GM12878 (cell line): ENCODE data around the gene RERE. TPM values are rescaled to one million over a fixed set of nuclear protein-coding genes. Genes with fewer than 3 reads are reported as not detected.

Experiments used
- ATAC-seq: fragments of 200-7000 bp; cut with Tn5 transposase; 3 replicates; pipeline ENCODE4 v1.9.1; 2020; ENCODE audit warnings: mild to moderate bottlenecking, moderate library complexity
- BruUV-seq: library from RNA; stranded (reverse); fragments of 400-500 nt; replicated peaks from 2 replicates; lab custom pipeline; 2021; lab: Mats Ljungman, UMichigan
- CTCF ChIA-PET: fragments of 300-600 bp; sonication (Branson Sonifier 250); formaldehyde crosslinking; extraction: SDS; loops from one replicate; lab custom pipeline; 2021; ENCODE audit warnings: inconsistent platforms; lab: Yijun Ruan, JAX
- POLR2A ChIA-PET: fragments of 350-600 bp; formaldehyde crosslinking; extraction: SDS; loops from one replicate; lab custom pipeline; 2021; ENCODE audit warnings: inconsistent platforms; lab: Charles Lee
- RAD21 ChIA-PET: fragments of 300-600 bp; sonication (Branson Sonifier 250); formaldehyde crosslinking; loops from one replicate; lab custom pipeline; 2023; ENCODE audit warnings: antibody characterized with exemption; ENCODE audit not compliant: unreplicated experiment; lab: Charles Lee
- SMC1A ChIA-PET: fragments of 300-600 bp; sonication (Branson Sonifier 250); formaldehyde crosslinking; loops from one replicate; lab custom pipeline; 2023; ENCODE audit not compliant: unreplicated experiment, uncharacterized antibody; lab: Charles Lee
- DNase-seq: peaks from one replicate; pipeline ENCODE4 v3.0.0-alpha.2; 2011; ENCODE audit warnings: low read depth, low spot score
- FAIRE-seq: peaks from 3 replicates; lab custom pipeline; 2011; peaks lifted over from hg19 to GRCh38; lab: Jason Lieb, UNC
- H2AFZ ChIP-seq: 2 replicates; pipeline ENCODE4 v1.6.0; 2011; ENCODE audit warnings: low read depth, low read length, control low read depth; ENCODE audit not compliant: control insufficient read depth
- H3K27ac ChIP-seq: 2 replicates; pipeline ENCODE4 v1.5.1; 2011; ENCODE audit warnings: control low read depth; ENCODE audit not compliant: control insufficient read depth, insufficient read depth
- H3K27me3 ChIP-seq, 2 experiments: replicated peaks in 1 of 2; 2 replicates each; pipeline versions ENCODE4 v1.6.0 to v1.6.1; 2011; ENCODE audit warnings: low read length in 1 of 2; ENCODE audit not compliant: control insufficient read depth in 2 of 2, insufficient read depth in 2 of 2
- H3K36me3 ChIP-seq, 2 experiments: 2 replicates each; pipeline ENCODE4 v1.5.1; 2011; ENCODE audit warnings: low read length in 1 of 2; ENCODE audit not compliant: control insufficient read depth in 2 of 2, insufficient read depth in 2 of 2
- H3K4me1 ChIP-seq: 2 replicates; pipeline ENCODE4 v1.6.1; 2011; ENCODE audit warnings: mild to moderate bottlenecking, low read length, moderate library complexity, mixed read lengths; ENCODE audit not compliant: control insufficient read depth, insufficient read depth
- H3K4me2 ChIP-seq: 2 replicates; pipeline ENCODE4 v1.6.0; 2011; ENCODE audit warnings: control low read depth; ENCODE audit not compliant: control insufficient read depth, insufficient read depth
- H3K4me3 ChIP-seq: fragments of 200-600 bp; sonication (generic); 2 replicates; pipeline ENCODE4 v1.5.1; 2016
- H3K79me2 ChIP-seq: 2 replicates; pipeline ENCODE4 v1.6.0; 2011; ENCODE audit warnings: low read length; ENCODE audit not compliant: control insufficient read depth, insufficient read depth
- H3K9ac ChIP-seq: 2 replicates; pipeline ENCODE4 v1.8.0; 2011; ENCODE audit warnings: low read length, control low read depth, mixed read lengths; ENCODE audit not compliant: control insufficient read depth, insufficient read depth
- H3K9me3 ChIP-seq: replicated peaks from 3 replicates; pipeline ENCODE4 v1.5.1; 2011; ENCODE audit warnings: mild to moderate bottlenecking, low read length; ENCODE audit not compliant: control insufficient read depth, insufficient read depth
- H4K20me1 ChIP-seq: 2 replicates; pipeline ENCODE4 v1.6.0; 2011; ENCODE audit not compliant: control insufficient read depth, insufficient read depth
- ATF7 ChIP-seq: fragments of 450-650 bp; IDR thresholded peaks from 2 replicates; pipeline ENCODE4 v1.6.1; 2016; ENCODE audit warnings: low read depth, mild to moderate bottlenecking
- BMI1 ChIP-seq: fragments of 450-650 bp; IDR thresholded peaks from 2 replicates; pipeline ENCODE4 v1.6.1; 2016; ENCODE audit warnings: mild to moderate bottlenecking, moderate library complexity, borderline replicate concordance
- DPF2 ChIP-seq: fragments of 450-650 bp; IDR thresholded peaks from 2 replicates; pipeline ENCODE4 v1.6.1; 2017; ENCODE audit warnings: mild to moderate bottlenecking
- EZH2 ChIP-seq: IDR thresholded peaks from 2 replicates; pipeline ENCODE4 v1.6.1; 2012; ENCODE audit warnings: low read depth, mild to moderate bottlenecking, control low read depth, inconsistent platforms, low read length, borderline replicate concordance; ENCODE audit not compliant: control insufficient read depth
- MYC ChIP-seq: IDR thresholded peaks from 2 replicates; pipeline ENCODE4 v1.6.1; 2011; ENCODE audit warnings: mild to moderate bottlenecking, low read length, moderate library complexity, inconsistent platforms; ENCODE audit not compliant: insufficient read depth, insufficient replicate concordance, insufficient read length, severe bottlenecking
- NR2C1 ChIP-seq: fragments of 450-650 bp; IDR thresholded peaks from 2 replicates; pipeline ENCODE4 v1.6.1; 2017; ENCODE audit warnings: antibody characterized with exemption, mild to moderate bottlenecking, moderate library complexity
- POLR2A ChIP-seq: IDR thresholded peaks from 2 replicates; pipeline ENCODE4 v1.6.1; 2011; ENCODE audit warnings: low read depth, mild to moderate bottlenecking, low read length
- SMAD1 ChIP-seq: fragments of 450-650 bp; IDR thresholded peaks from 2 replicates; pipeline ENCODE4 v1.6.1; 2018; ENCODE audit warnings: mild to moderate bottlenecking, low read depth; ENCODE audit not compliant: partially characterized antibody
- SREBF1 ChIP-seq: IDR thresholded peaks from 2 replicates; pipeline ENCODE4 v1.6.1; 2012; ENCODE audit warnings: mild to moderate bottlenecking, low read length
- SREBF2 ChIP-seq: IDR thresholded peaks from 2 replicates; pipeline ENCODE4 v1.6.1; 2012; ENCODE audit warnings: mild to moderate bottlenecking, low read length
- TCF12 ChIP-seq: IDR thresholded peaks from 2 replicates; pipeline ENCODE4 v1.6.1; 2011; ENCODE audit warnings: low read depth, mild to moderate bottlenecking, low read length
- TCF3 ChIP-seq: IDR thresholded peaks from 2 replicates; pipeline ENCODE4 v1.6.1; 2012; ENCODE audit warnings: low read depth, mild to moderate bottlenecking, low read length, borderline replicate concordance; ENCODE audit not compliant: insufficient read depth
- WRNIP1 ChIP-seq: IDR thresholded peaks from 2 replicates; pipeline ENCODE4 v1.6.1; 2011; ENCODE audit warnings: low read depth, low read length, improper control_type of control experiment, borderline replicate concordance
- WGBS: methylation state at CpG from one replicate; pipeline ENCODE4 v1.1.6; 2016; ENCODE audit warnings: low lambda C conversion rate; ENCODE audit not compliant: insufficient replicate concordance, insufficient coverage; ENCODE audit errors: missing lambda C conversion rate; 5-methylcytosine and 5-hydroxymethylcytosine counted together
- in situ Hi-C: fragments of 300-500 bp; cut with MboI; formaldehyde crosslinking; loops from 9 replicates; pipeline ENCODE4 v1.14.3; 2018; ENCODE audit warnings: mixed read lengths
- intact Hi-C: fragments of 100-400 bp; cut with micrococcal nuclease; formaldehyde crosslinking; loops from one replicate; pipeline ENCODE4 v1.14.2; 2022; ENCODE audit not compliant: unreplicated experiment
- polyA plus RNA-seq, 11 experiments: library from polyadenylated mRNA; depleted of rRNA in 4 of 11; unstranded in 6 of 11; stranded (reverse) in 5 of 11; fragments of >200 nt; fragmentation: Nextera tagmentation in 4 of 11; fragmentation: Illumina TruSeq in 1 of 11; extraction: Ambion mirVana in 4 of 11; extraction: Trizol in 1 of 11; gene quantifications; 1 replicate in 1 of 11; 2 replicates in 10 of 11; pipeline versions ENCODE4 v1.2.1 to v1.2.3, GENCODE V29; 2011 to 2016; ENCODE audit warnings: inconsistent platforms in 2 of 11, missing spikeins in 2 of 11, low read depth in 1 of 11
- total RNA-seq, 4 experiments: library from RNA; depleted of rRNA in 3 of 4; stranded (reverse); fragments of >200 nt in 3 of 4; fragmentation: Illumina TruSeq in 1 of 4; extraction: Trizol in 1 of 4; gene quantifications; 2 replicates each; pipeline versions ENCODE4 v1.2.1 to v1.2.3, GENCODE V29; 2013 to 2021
- TF ChIP-seq, protein P1 (sequence below): fragments of 450-650 bp; IDR thresholded peaks from 2 replicates; pipeline ENCODE4 v1.6.1; 2016; ENCODE audit warnings: mild to moderate bottlenecking, moderate library complexity, borderline replicate concordance
- TF ChIP-seq, protein P2 (sequence below): fragments of 450-650 bp; IDR thresholded peaks from 2 replicates; pipeline ENCODE4 v1.6.1; 2017; ENCODE audit warnings: low read depth, mild to moderate bottlenecking, moderate library complexity

RERE gene
- total and polyA plus RNA-seq, 10 of the 15 experiments (the other 5 are each of a cell fraction or from before 2014, with no cell fraction given) = 5.2 to 60.5 (median 20.2) TPM

DNA sequence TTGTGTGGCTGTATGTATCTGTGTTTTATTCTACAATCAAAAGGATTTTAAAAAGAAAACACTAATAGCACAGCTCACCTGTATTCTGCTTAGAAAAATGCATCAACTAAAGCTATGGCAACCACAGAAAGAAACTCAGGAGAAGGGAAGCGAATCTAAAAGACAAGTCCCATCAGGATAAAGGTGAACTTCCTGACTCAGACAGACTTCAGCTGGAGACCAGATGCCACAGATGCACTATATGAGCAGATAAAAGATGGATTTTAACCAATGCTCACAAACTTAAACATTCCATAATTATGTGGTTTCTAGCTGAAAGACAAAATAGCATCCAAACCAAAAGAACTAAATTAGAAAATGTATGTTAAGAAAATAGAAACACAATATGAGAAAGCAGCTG is 231.0 kb downstream of the RERE start:
- ATAC-seq = no peak
- no peaks in the 10 kb centered on the region for H4K20me1 ChIP-seq
- H3K4me1 ChIP-seq = peaks cover 4% of the 10 kb centered on the region; the same call in 1 of the 2 replicates
- CTCF ChIA-PET = interaction anchor here (0.7 to 4.3 kb wide), 8 partner anchors 10 to 262 kb away, joined by 3 to 19 read pairs (median 10); no protein-coding TSS in a partner anchor
- no peak overlapping the region for H3K9ac ChIP-seq
- POLR2A ChIA-PET = no interaction called here
- H3K27ac ChIP-seq = no peak overlapping the region
- BruUV-seq = no TSS peak
- H3K4me2 ChIP-seq = no peak overlapping the region
- TF ChIP-seq TCF3 = no peak
- TF ChIP-seq, protein P1, sequence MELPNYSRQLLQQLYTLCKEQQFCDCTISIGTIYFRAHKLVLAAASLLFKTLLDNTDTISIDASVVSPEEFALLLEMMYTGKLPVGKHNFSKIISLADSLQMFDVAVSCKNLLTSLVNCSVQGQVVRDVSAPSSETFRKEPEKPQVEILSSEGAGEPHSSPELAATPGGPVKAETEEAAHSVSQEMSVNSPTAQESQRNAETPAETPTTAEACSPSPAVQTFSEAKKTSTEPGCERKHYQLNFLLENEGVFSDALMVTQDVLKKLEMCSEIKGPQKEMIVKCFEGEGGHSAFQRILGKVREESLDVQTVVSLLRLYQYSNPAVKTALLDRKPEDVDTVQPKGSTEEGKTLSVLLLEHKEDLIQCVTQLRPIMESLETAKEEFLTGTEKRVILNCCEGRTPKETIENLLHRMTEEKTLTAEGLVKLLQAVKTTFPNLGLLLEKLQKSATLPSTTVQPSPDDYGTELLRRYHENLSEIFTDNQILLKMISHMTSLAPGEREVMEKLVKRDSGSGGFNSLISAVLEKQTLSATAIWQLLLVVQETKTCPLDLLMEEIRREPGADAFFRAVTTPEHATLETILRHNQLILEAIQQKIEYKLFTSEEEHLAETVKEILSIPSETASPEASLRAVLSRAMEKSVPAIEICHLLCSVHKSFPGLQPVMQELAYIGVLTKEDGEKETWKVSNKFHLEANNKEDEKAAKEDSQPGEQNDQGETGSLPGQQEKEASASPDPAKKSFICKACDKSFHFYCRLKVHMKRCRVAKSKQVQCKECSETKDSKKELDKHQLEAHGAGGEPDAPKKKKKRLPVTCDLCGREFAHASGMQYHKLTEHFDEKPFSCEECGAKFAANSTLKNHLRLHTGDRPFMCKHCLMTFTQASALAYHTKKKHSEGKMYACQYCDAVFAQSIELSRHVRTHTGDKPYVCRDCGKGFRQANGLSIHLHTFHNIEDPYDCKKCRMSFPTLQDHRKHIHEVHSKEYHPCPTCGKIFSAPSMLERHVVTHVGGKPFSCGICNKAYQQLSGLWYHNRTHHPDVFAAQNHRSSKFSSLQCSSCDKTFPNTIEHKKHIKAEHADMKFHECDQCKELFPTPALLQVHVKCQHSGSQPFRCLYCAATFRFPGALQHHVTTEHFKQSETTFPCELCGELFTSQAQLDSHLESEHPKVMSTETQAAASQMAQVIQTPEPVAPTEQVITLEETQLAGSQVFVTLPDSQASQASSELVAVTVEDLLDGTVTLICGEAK = no peak
- TF ChIP-seq EZH2 = no peak
- TF ChIP-seq SMAD1 = no peak
- TF ChIP-seq POLR2A = no peak
- TF ChIP-seq SREBF2 = no peak
- TF ChIP-seq MYC = no peak
- no peak for TF ChIP-seq TCF12
- no peak for TF ChIP-seq SREBF1
- TF ChIP-seq, protein P2, sequence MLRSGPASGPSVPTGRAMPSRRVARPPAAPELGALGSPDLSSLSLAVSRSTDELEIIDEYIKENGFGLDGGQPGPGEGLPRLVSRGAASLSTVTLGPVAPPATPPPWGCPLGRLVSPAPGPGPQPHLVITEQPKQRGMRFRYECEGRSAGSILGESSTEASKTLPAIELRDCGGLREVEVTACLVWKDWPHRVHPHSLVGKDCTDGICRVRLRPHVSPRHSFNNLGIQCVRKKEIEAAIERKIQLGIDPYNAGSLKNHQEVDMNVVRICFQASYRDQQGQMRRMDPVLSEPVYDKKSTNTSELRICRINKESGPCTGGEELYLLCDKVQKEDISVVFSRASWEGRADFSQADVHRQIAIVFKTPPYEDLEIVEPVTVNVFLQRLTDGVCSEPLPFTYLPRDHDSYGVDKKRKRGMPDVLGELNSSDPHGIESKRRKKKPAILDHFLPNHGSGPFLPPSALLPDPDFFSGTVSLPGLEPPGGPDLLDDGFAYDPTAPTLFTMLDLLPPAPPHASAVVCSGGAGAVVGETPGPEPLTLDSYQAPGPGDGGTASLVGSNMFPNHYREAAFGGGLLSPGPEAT = no peak
- no peak for TF ChIP-seq BMI1
- TF ChIP-seq ATF7 = no peak
- TF ChIP-seq WRNIP1 = no peak
- TF ChIP-seq DPF2 = no peak
- no peak for TF ChIP-seq NR2C1
- TF ChIP-seq, all 136 proteins: peak for 0
- Histone ChIP-seq H2AFZ (no peak overlapping the region), H3K27me3 (no peaks in the 10 kb centered on the region), H3K36me3 (no peaks in the 10 kb centered on the region), H3K79me2 (no peaks in the 10 kb centered on the region; the same call in 1 of the 2 replicates), H3K9me3 (no peaks in the 10 kb centered on the region), H3K4me3 (no peak overlapping the region)
- RAD21 ChIA-PET = interaction anchor here (0.9 to 6.1 kb wide), 3 partner anchors 25 to 140 kb away, joined by 3 to 27 read pairs (median 12); no protein-coding TSS in a partner anchor
- 94% methylated on average over 1 of the region's 1 CpG for WGBS
- intact Hi-C loops (no loop called here), in situ Hi-C loops (no loop called here)
- DNase-seq (no peak), FAIRE-seq (no peak)
- SMC1A ChIA-PET = interaction anchor here (0.7 to 2.8 kb wide), 13 partner anchors 9 to 572 kb away, joined by 3 to 12 read pairs (median 4); no protein-coding TSS in a partner anchor
